ENCODE measurements around the gene PGAP2. TPM values are rescaled to one million over a fixed set of nuclear protein-coding genes. Genes with fewer than 3 reads are reported as not detected.
A peak's percentile ranks its signal among the peaks of the same experiment; 100 is the strongest.
"Not testable (repeated sequence)": the region's sequence is repeated elsewhere in the genome, so short reads cannot be mapped to it uniquely, and the experiment has no call there.

The PGAP2 gene
- total RNA-seq = 10 to 100 TPM; 18.0 to 19.0 TPM

GRCh38 chr11:3807909-3808860 lies at the start of gene PGAP2:
TSS of gene PGAP2 (plus strand) at chr11:3808560. CDS start at chr11:3811260, 2,700 bp downstream.
- no peaks in the 10 kb centered on the region for H3K36me3 Mint-ChIP-seq (ENCODE audit: low read depth)
- ChIA-PET CTCF (interaction anchor here (0.6 to 6.2 kb wide), 35 partner anchors 11 to 309 kb away, joined by 3 to 57 read pairs (median 4); partner anchors contain the start of genes NUP98, RHOG and STIM1), POLR2A (interaction anchor here (1.1 to 5.5 kb wide), 15 partner anchors 10 to 264 kb away, joined by 3 to 58 read pairs (median 5); partner anchors contain the start of genes NUP98, RHOG and STIM1)
- H3K27me3 Mint-ChIP-seq = no peaks in the 10 kb centered on the region
- H3K4me3 Mint-ChIP-seq = peak within 1 kb of the TSS; percentile 85
- peaks cover 20% of the 10 kb centered on the region for H3K4me1 Mint-ChIP-seq
- peak; percentile 65 for DNase-seq
- peak within 1 kb of the TSS; percentile 64 for H3K27ac Mint-ChIP-seq
- no peaks in the 10 kb centered on the region for H3K9me3 Mint-ChIP-seq

DNA sequence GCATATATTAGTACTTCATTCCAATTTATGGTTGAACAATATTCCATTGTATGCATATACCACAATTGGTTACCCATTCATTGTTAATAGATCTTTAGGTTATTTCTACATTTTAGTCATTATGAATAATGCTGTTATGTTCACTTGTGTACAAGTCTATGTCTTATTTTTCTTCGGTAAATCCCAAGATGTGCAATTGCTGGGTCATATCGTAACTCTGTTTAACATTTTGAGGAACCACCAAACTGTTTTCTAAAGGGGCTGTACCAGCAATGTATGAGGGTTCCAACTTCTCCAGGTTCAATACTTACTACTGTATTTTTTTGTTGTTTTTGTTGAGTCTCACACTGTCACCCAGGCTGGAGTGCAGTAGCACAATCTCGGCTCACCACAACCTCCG lies 44.1 kb upstream of the PGAP2 start:
- ChIA-PET CTCF (no interaction called here), POLR2A (no interaction called here)
- H3K36me3 Mint-ChIP-seq (ENCODE audit: low read depth) = peaks cover 80% of the 10 kb centered on the region
- H3K4me1 Mint-ChIP-seq = peaks cover 4% of the 10 kb centered on the region
- no peak for DNase-seq
- no peak overlapping the region for H3K27ac Mint-ChIP-seq
- no peaks in the 10 kb centered on the region for H3K27me3 Mint-ChIP-seq
- no peaks in the 10 kb centered on the region for H3K9me3 Mint-ChIP-seq
- no peak overlapping the region for H3K4me3 Mint-ChIP-seq

GRCh38 chr11:3766836-3767235 lies 41.5 kb upstream of the PGAP2 start:
- CTCF ChIA-PET = interaction anchor here (1.2 kb wide), 1 partner anchor 42 kb away, joined by 3 read pairs; no protein-coding TSS in a partner anchor
- DNase-seq, H3K9me3 Mint-ChIP-seq, POLR2A ChIA-PET, H3K4me1 Mint-ChIP-seq, H3K27ac Mint-ChIP-seq, H3K27me3 Mint-ChIP-seq, H3K4me3 Mint-ChIP-seq: not testable (repeated sequence)
- H3K36me3 Mint-ChIP-seq (ENCODE audit: low read depth) = peaks cover 84% of the 10 kb centered on the region

GRCh38 chr11:3767536-3767935 lies 40.8 kb upstream of the PGAP2 start:
- H3K9me3 Mint-ChIP-seq = no peaks in the 10 kb centered on the region
- no peaks in the 10 kb centered on the region for H3K27me3 Mint-ChIP-seq
- no peaks in the 10 kb centered on the region for H3K4me1 Mint-ChIP-seq
- peaks cover 85% of the 10 kb centered on the region for H3K36me3 Mint-ChIP-seq (ENCODE audit: low read depth)
- ChIA-PET CTCF (interaction anchor here (0.6 to 1.2 kb wide), 2 partner anchors 42 to 290 kb away, joined by 3 read pairs; no protein-coding TSS in a partner anchor), POLR2A (no interaction called here)
- H3K4me3 Mint-ChIP-seq = no peak overlapping the region
- DNase-seq = no peak
- H3K27ac Mint-ChIP-seq = no peak overlapping the region

DNA sequence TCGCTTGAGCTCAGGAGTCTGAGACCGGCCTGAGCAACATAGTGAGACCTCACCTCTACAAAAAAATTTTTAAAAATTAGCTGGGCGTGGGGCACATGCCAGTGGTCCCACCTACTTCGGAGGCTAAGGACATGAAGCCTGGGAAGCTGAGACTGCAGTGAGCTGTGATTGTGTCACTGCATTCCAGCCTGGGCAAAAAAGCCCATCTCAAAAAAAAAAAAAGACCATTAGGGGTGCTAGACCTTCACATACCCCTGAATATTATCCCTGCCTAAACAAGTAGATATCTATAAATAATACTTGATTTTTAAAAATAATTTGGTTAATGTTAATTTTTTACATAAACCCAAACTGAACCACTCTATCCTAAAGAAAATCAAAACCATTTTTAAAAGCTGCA lies 35.2 kb upstream of the PGAP2 start:
- ChIA-PET CTCF (interaction anchor here (1.1 to 2.4 kb wide), 3 partner anchors 12 to 35 kb away, joined by 4 to 10 read pairs (median 4); partner anchors contain the start of genes NUP98 and PGAP2), POLR2A (interaction anchor here (1.2 to 1.7 kb wide), 3 partner anchors 12 to 68 kb away, joined by 3 to 5 read pairs (median 4); partner anchors contain the start of gene PGAP2)
- no peaks in the 10 kb centered on the region for H3K27me3 Mint-ChIP-seq
- no peak overlapping the region for H3K27ac Mint-ChIP-seq
- no peaks in the 10 kb centered on the region for H3K9me3 Mint-ChIP-seq
- no peak overlapping the region for H3K4me3 Mint-ChIP-seq
- no peaks in the 10 kb centered on the region for H3K4me1 Mint-ChIP-seq
- H3K36me3 Mint-ChIP-seq (ENCODE audit: low read depth) = peaks cover 75% of the 10 kb centered on the region
- DNase-seq = no peak

DNA sequence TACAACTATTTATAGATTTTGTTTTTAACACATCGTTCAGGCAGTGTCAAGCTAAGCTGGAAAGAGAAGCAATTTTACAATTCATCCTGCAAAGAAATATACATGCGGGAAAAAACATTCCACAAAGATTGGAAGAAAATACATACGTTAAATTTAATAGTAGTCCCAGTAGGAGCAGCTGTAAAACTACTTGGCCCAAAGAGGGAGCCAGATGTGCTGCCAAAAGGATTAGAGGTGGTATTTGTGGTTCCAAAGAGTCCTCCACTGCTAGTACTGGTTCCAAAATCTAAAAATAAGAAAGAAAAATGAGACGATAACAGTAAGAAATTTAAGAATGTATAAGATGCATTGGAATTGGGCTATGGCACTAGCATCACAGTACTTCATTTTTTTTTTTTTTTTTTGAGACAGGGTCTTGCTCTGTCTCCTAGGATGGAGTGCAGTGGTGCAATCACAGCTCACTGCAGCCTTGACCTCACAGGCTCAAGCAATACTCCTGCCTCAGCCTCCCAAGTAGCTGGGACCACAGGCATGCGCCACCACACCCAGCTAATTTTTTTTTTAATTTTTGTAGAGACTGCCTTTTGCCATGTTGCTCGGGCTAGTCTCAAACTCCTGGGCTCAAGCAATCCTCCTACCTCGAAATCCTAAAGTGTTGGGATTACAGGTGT lies 32.5 kb upstream of the PGAP2 start:
- H3K27ac Mint-ChIP-seq = no peak overlapping the region
- H3K36me3 Mint-ChIP-seq (ENCODE audit: low read depth) = peaks cover 73% of the 10 kb centered on the region
- H3K27me3 Mint-ChIP-seq = no peaks in the 10 kb centered on the region
- no peaks in the 10 kb centered on the region for H3K9me3 Mint-ChIP-seq
- ChIA-PET POLR2A (no interaction called here), CTCF (no interaction called here)
- DNase-seq = no peak
- H3K4me1 Mint-ChIP-seq = peaks cover 2% of the 10 kb centered on the region
- H3K4me3 Mint-ChIP-seq = no peak overlapping the region

- H3K9me3 Mint-ChIP-seq = no peaks in the 10 kb centered on the region
- CTCF ChIA-PET = interaction anchor here (0.7 to 1.6 kb wide), 4 partner anchors 16 to 291 kb away, joined by 3 to 5 read pairs (median 4); partner anchors contain the start of gene NUP98
- peaks cover 50% of the 10 kb centered on the region for H3K4me1 Mint-ChIP-seq
- POLR2A ChIA-PET = interaction anchor here (1.0 to 1.5 kb wide), 2 partner anchors 17 to 56 kb away, joined by 3 to 5 read pairs; partner anchors contain the start of gene NUP98
- H3K36me3 Mint-ChIP-seq (ENCODE audit: low read depth) = peaks cover 64% of the 10 kb centered on the region
- H3K27me3 Mint-ChIP-seq = no peaks in the 10 kb centered on the region
- peak overlapping the region; percentile 12 for H3K27ac Mint-ChIP-seq
- no peak for DNase-seq
- H3K4me3 Mint-ChIP-seq = no peak overlapping the region
Measured at GRCh38 chr11:3781423-3781822, 26.9 kb upstream of the PGAP2 start.

DNA sequence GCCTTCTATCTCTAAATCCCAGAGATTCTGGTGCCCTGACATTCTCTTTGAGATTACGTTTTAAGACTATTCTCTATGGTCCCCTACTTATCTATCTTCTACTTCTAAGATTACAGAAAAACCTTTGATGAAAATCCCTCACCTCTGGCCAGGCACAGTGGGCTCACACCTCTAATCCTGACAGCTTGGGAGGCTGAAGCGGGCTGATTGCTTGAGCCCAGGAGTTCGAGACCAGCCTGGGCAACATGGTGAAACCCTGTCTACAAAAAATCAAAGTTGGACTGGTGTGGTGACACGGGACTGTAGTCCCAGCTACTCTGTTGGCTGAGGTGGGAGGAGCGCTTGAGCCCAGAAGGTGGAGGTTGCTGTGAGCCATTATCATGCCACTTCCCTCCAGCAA lies 25.4 kb upstream of the PGAP2 start:
- Mint-ChIP-seq H3K27ac (peak overlapping the region; percentile 16), H3K4me1 (peaks cover 66% of the 10 kb centered on the region), H3K4me3 (no peak overlapping the region), H3K36me3 (ENCODE audit: low read depth) (peaks cover 67% of the 10 kb centered on the region), H3K9me3 (no peaks in the 10 kb centered on the region), H3K27me3 (no peaks in the 10 kb centered on the region)
- POLR2A ChIA-PET = interaction anchor here (2.7 to 4.8 kb wide), 3 partner anchors 12 to 71 kb away, joined by 10 to 33 read pairs (median 19); partner anchors contain the start of gene PGAP2
- CTCF ChIA-PET = interaction anchor here (3.0 to 5.7 kb wide), 3 partner anchors 14 to 290 kb away, joined by 10 to 48 read pairs (median 23); partner anchors contain the start of genes NUP98 and PGAP2
- no peak for DNase-seq

GRCh38 chr11:3783611-3784010 lies 24.7 kb upstream of the PGAP2 start:
- Mint-ChIP-seq H3K4me3 (no peak overlapping the region), H3K27me3 (no peaks in the 10 kb centered on the region), H3K4me1 (peaks cover 68% of the 10 kb centered on the region), H3K36me3 (ENCODE audit: low read depth) (peaks cover 63% of the 10 kb centered on the region), H3K9me3 (no peaks in the 10 kb centered on the region), H3K27ac (no peak overlapping the region)
- ChIA-PET POLR2A (interaction anchor here (0.8 to 4.8 kb wide), 6 partner anchors 12 to 302 kb away, joined by 4 to 33 read pairs (median 14); partner anchors contain the start of genes NUP98, PGAP2 and RHOG), CTCF (interaction anchor here (0.7 to 5.7 kb wide), 5 partner anchors 13 to 290 kb away, joined by 3 to 48 read pairs (median 10); partner anchors contain the start of genes NUP98 and PGAP2)
- DNase-seq = no peak

- Mint-ChIP-seq H3K9me3 (no peaks in the 10 kb centered on the region), H3K36me3 (ENCODE audit: low read depth) (peaks cover 53% of the 10 kb centered on the region), H3K27ac (peak overlapping the region; percentile 63), H3K27me3 (no peaks in the 10 kb centered on the region), H3K4me1 (peaks cover 75% of the 10 kb centered on the region), H3K4me3 (no peak overlapping the region)
- ChIA-PET POLR2A (interaction anchor here (0.9 to 3.4 kb wide), 3 partner anchors 11 to 22 kb away, joined by 3 to 23 read pairs (median 3); partner anchors contain the start of genes NUP98 and PGAP2), CTCF (interaction anchor here (5.7 kb wide), 1 partner anchor 21 kb away, joined by 48 read pairs; the partner anchor contains the start of gene PGAP2)
- no peak for DNase-seq
Measured at GRCh38 chr11:3786781-3787428, 21.5 kb upstream of the PGAP2 start.

GRCh38 chr11:3794387-3794786 lies 14.0 kb upstream of the PGAP2 start:
- not testable (repeated sequence) for H3K27ac Mint-ChIP-seq, H3K4me3 Mint-ChIP-seq, H3K27me3 Mint-ChIP-seq, DNase-seq, H3K9me3 Mint-ChIP-seq
- peaks cover 37% of the 10 kb centered on the region for H3K36me3 Mint-ChIP-seq (ENCODE audit: low read depth)
- POLR2A ChIA-PET = interaction anchor here (2.4 to 2.7 kb wide), 2 partner anchors 10 to 13 kb away, joined by 10 to 33 read pairs; partner anchors contain the start of gene PGAP2
- CTCF ChIA-PET = interaction anchor here (6.9 kb wide), 1 partner anchor 14 kb away, joined by 57 read pairs; the partner anchor contains the start of gene PGAP2
- peaks cover 58% of the 10 kb centered on the region for H3K4me1 Mint-ChIP-seq

Measured in activated CD4-positive, alpha-beta memory T cell treated with anti-CD3 and anti-CD28 coated beads, Interleukin-2, amount 10 ng/mL, durations not matched to agents 7 days and 5 days (primary cell).